PC-3 (cell line): ENCODE data around the gene HEPHL1.

ENCODE experiments used
- EZH2 ChIP-seq: fragments of 300-600 bp; sonication (generic); IDR thresholded peaks from one replicate; pipeline ENCODE4 v1.6.1; 2017; ENCODE audit warnings: antibody characterized with exemption, mild to moderate bottlenecking, low read length; ENCODE audit not compliant: unreplicated experiment
- EZH2phosphoT487 ChIP-seq: fragments of 300-600 bp; sonication (generic); IDR thresholded peaks from 2 replicates; pipeline ENCODE4 v1.6.1; 2018; ENCODE audit warnings: mild to moderate bottlenecking, antibody characterized with exemption, low read length, borderline replicate concordance
- TF ChIP-seq, protein P1 (sequence below): fragments of 300-600 bp; sonication (generic); conservative IDR thresholded peaks from 2 replicates; pipeline ENCODE4 v1.5.1; 2017; ENCODE audit warnings: antibody characterized with exemption, low read depth, mild to moderate bottlenecking, low read length

DNA sequence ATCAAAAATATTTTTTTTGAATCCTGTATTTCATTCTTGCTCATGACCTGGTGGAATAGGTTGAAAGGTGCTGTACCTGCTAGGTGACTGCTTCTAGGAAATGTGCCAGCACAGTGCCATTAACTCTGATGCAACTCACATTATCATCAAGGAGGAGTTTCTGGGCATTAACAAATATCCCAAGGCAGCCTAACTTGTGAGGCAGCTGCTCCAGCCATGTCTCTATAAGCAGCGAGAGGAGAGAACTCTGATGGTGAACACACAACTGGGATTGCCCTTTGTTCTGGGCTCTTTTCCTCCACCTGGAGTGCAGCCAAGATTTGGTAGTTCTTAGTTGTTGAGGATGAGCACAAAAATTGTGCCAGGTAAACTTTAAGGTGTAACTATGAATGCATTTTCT is 25.6 kb downstream of the HEPHL1 start:
- TF ChIP-seq, protein P1, sequence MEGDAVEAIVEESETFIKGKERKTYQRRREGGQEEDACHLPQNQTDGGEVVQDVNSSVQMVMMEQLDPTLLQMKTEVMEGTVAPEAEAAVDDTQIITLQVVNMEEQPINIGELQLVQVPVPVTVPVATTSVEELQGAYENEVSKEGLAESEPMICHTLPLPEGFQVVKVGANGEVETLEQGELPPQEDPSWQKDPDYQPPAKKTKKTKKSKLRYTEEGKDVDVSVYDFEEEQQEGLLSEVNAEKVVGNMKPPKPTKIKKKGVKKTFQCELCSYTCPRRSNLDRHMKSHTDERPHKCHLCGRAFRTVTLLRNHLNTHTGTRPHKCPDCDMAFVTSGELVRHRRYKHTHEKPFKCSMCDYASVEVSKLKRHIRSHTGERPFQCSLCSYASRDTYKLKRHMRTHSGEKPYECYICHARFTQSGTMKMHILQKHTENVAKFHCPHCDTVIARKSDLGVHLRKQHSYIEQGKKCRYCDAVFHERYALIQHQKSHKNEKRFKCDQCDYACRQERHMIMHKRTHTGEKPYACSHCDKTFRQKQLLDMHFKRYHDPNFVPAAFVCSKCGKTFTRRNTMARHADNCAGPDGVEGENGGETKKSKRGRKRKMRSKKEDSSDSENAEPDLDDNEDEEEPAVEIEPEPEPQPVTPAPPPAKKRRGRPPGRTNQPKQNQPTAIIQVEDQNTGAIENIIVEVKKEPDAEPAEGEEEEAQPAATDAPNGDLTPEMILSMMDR = no peak
- TF ChIP-seq EZH2phosphoT487 = no peak
- TF ChIP-seq EZH2 = no peak
